ENCODE measurements around the gene CHCHD6.

DNA sequence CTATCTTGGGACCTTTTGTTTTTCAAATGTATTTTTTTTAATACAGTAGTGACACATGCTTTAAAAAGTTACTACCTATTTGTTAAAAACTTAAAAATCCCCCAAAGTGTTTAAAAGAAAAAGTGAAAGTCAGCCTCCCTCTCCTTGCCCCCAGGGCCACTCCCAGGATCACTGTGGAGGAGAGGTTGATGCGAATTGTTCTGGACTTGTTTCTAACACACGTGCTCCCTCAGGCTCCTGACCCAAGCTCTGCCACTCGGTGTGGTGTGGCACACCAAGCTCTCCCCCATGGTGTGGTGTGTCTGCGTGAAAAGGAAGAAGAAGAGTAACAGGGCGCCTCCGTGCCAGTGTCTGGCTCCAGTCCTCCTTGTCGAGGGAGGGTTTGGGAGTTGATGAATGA is 93.5 kb downstream of the CHCHD6 start:
- TF ChIP-seq, protein P1, sequence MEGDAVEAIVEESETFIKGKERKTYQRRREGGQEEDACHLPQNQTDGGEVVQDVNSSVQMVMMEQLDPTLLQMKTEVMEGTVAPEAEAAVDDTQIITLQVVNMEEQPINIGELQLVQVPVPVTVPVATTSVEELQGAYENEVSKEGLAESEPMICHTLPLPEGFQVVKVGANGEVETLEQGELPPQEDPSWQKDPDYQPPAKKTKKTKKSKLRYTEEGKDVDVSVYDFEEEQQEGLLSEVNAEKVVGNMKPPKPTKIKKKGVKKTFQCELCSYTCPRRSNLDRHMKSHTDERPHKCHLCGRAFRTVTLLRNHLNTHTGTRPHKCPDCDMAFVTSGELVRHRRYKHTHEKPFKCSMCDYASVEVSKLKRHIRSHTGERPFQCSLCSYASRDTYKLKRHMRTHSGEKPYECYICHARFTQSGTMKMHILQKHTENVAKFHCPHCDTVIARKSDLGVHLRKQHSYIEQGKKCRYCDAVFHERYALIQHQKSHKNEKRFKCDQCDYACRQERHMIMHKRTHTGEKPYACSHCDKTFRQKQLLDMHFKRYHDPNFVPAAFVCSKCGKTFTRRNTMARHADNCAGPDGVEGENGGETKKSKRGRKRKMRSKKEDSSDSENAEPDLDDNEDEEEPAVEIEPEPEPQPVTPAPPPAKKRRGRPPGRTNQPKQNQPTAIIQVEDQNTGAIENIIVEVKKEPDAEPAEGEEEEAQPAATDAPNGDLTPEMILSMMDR (IDR thresholded peaks at IDR 0.05): no peak
- TF ChIP-seq POLR2A (IDR thresholded peaks at IDR 0.05): no peak

All from adrenal gland (tissue), 5 donors.